PC-3 (cell line): ENCODE measurements around the gene TPCN2.

Experiments
- CTCF ChIP-seq: fragments of 300-600 bp; sonication (generic); conservative IDR thresholded peaks from 2 replicates; pipeline ENCODE4 v1.5.1; 2017; ENCODE audit warnings: antibody characterized with exemption, low read depth, mild to moderate bottlenecking, low read length
- EZH2 ChIP-seq: fragments of 300-600 bp; sonication (generic); IDR thresholded peaks from one replicate; pipeline ENCODE4 v1.6.1; 2017; ENCODE audit warnings: antibody characterized with exemption, mild to moderate bottlenecking, low read length; ENCODE audit not compliant: unreplicated experiment
- EZH2phosphoT487 ChIP-seq: fragments of 300-600 bp; sonication (generic); IDR thresholded peaks from 2 replicates; pipeline ENCODE4 v1.6.1; 2018; ENCODE audit warnings: mild to moderate bottlenecking, antibody characterized with exemption, low read length, borderline replicate concordance

DNA sequence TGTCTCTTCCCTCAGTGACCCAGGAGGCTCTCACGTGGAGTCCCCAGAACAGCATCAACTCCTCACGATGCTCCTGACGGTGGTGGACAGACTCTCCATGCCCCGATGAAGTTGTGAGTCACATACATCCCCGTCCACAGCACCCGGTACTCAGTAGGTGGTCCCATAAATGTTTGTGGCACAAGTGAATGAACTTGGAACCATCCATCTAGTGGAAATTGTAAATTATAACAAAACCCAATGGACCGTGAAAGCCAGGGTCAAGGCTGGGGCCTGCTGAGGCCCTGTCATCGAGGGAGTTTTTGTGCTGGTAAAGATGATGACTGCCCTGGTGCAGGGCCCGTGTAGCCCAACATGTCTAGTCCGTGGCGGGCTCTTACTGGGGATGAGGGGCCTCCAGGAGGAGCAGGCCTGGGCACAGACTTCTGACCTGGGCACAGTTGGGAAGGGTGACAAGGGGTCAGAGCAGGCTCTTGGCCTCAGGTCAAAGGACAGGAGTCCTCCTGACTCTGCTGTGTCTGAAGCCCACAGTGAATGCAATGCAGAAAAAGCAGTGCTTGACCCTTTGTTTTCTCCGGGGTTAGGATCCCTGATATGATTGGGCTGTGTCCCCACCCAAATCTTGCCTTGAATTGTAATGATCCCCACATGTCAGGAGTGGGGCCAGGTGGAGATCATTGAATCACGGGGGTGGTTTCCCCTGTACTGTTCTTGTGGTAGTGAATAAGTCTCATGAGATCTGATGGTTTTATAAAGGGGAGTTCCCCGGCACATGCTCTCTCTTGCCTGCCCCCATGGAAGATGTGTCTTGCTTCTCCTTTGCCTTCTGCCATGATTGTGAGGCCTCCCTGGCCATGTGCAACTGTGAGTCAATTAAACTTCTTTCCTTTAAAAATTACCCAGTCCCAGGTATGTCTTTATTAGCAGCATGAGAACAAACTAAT, 87.0 kb downstream of the TPCN2 start:
- TF ChIP-seq CTCF (no peak), EZH2 (no peak), EZH2phosphoT487 (no peak)
